ENCODE measurements around the gene SUGCT. TPM values are rescaled to one million over a fixed set of nuclear protein-coding genes. Genes with fewer than 3 reads are reported as not detected.

SUGCT gene
- total and polyA plus RNA-seq, 3 experiments from 2014 or later = 1.1 to 1.4 (median 1.3) TPM

DNA sequence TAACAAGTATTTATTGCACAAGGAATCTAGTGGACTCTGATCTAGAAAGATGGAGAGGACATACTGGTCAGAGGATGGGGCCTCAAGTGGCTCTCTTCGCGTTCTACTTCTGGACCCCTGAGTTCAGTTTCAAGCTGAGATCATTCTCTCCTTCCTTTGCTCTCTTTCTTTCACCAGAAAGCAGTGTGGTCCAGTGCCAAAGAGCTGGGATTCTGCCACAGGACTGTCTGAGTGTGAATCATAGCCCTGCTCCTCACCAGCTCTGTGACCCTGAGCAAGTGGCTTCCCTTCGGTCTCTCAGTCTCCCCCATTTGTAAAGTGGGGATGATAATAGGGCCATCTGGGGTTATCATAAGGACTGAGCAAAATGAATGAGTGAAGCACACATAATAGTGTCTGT is 715.2 kb downstream of the SUGCT start:
- ChIA-PET CTCF (no interaction called here), POLR2A (no interaction called here)
- no peak for DNase-seq
- H3K27ac Mint-ChIP-seq = no peak overlapping the region
- H3K36me3 ChIP-seq (ENCODE audit: insufficient read depth, low read length) = no peaks in the 10 kb centered on the region
- no peak overlapping the region for H3K4me3 ChIP-seq (ENCODE audit: low read length)
- no peak overlapping the region for H3K4me3 Mint-ChIP-seq
- H3K9me3 ChIP-seq (ENCODE audit: low read length) = no peaks in the 10 kb centered on the region
- H3K27ac ChIP-seq (ENCODE audit: low read depth, low read length) = no peak overlapping the region
- H3K4me1 Mint-ChIP-seq = no peaks in the 10 kb centered on the region
- H3K27me3 Mint-ChIP-seq = no peaks in the 10 kb centered on the region
- H3K27me3 ChIP-seq (ENCODE audit: insufficient read depth, low read length, poor library complexity, severe bottlenecking) = no peaks in the 10 kb centered on the region
- no peaks in the 10 kb centered on the region for H3K4me1 ChIP-seq (ENCODE audit: insufficient read depth, low read length)
- H3K9me3 Mint-ChIP-seq = peaks cover 9 to 36% (median 12%) of the 10 kb centered on the region in 5 donors
- H3K36me3 Mint-ChIP-seq = no peaks in the 10 kb centered on the region

DNA sequence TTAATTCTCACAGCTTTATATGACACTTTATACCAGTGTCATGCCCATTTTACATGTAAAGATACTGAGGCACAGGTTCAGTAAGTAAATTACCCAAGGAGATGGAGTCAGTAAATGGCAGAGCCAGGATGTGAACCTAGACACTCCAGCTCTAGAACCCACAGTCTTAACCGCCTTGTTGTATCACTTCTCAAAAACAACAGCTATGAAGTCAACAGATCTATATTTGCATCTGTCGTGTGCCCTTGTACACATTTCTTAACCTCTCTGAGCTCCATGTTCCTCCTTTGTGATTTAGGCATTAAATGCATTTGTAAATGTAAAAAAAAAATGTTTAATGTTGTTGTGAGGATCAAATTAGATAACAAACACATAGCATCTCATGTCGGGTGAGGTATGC is 716.2 kb downstream of the SUGCT start:
- no peaks in the 10 kb centered on the region for H3K36me3 ChIP-seq (ENCODE audit: insufficient read depth, low read length)
- H3K27ac ChIP-seq (ENCODE audit: low read depth, low read length) = no peak overlapping the region
- H3K27me3 ChIP-seq (ENCODE audit: insufficient read depth, low read length, poor library complexity, severe bottlenecking) = no peaks in the 10 kb centered on the region
- no peaks in the 10 kb centered on the region for H3K9me3 ChIP-seq (ENCODE audit: low read length)
- ChIA-PET CTCF (no interaction called here), POLR2A (no interaction called here)
- no peak overlapping the region for H3K4me3 ChIP-seq (ENCODE audit: low read length)
- no peak for DNase-seq
- Mint-ChIP-seq H3K36me3 (no peaks in the 10 kb centered on the region), H3K4me1 (no peaks in the 10 kb centered on the region), H3K27ac (no peak overlapping the region), H3K27me3 (no peaks in the 10 kb centered on the region), H3K4me3 (no peak overlapping the region), H3K9me3 (peaks cover 8 to 33% (median 12%) of the 10 kb centered on the region in 5 donors)
- H3K4me1 ChIP-seq (ENCODE audit: insufficient read depth, low read length) = no peaks in the 10 kb centered on the region

DNA sequence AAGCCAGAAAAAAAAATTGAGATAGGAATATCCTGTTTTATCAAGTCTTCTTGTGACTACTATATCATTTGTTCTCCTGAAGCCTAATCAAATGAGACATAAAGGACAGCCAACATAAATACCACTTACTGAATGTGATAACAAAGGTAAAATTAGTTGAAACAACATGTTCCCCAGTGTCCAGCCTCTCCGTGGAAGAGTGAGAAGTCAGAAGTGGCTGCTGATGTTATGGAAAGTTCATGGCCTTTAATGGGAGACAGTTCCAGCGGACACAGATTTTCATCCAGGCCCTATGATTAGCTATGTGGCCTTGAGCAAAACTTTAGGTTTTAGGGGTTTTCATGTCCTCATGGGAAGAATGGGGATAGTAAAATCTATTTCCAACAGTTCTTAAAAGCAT is 724.3 kb downstream of the SUGCT start:
- no peaks in the 10 kb centered on the region for H3K27me3 Mint-ChIP-seq
- CTCF ChIA-PET = no interaction called here
- H3K27ac Mint-ChIP-seq = no peak overlapping the region
- no peaks in the 10 kb centered on the region for H3K4me1 Mint-ChIP-seq
- no peaks in the 10 kb centered on the region for H3K36me3 Mint-ChIP-seq
- DNase-seq = no peak
- peaks cover 1 to 25% (median 11%) of the 10 kb centered on the region in 5 donors for H3K9me3 Mint-ChIP-seq
- Histone ChIP-seq H3K4me3 (ENCODE audit: low read length) (no peak overlapping the region), H3K27ac (ENCODE audit: low read depth, low read length) (no peak overlapping the region), H3K4me1 (ENCODE audit: insufficient read depth, low read length) (no peaks in the 10 kb centered on the region), H3K36me3 (ENCODE audit: insufficient read depth, low read length) (no peaks in the 10 kb centered on the region), H3K27me3 (ENCODE audit: insufficient read depth, low read length, poor library complexity, severe bottlenecking) (no peaks in the 10 kb centered on the region), H3K9me3 (ENCODE audit: low read length) (no peaks in the 10 kb centered on the region)
- H3K4me3 Mint-ChIP-seq = no peak overlapping the region
- POLR2A ChIA-PET = no interaction called here

DNA sequence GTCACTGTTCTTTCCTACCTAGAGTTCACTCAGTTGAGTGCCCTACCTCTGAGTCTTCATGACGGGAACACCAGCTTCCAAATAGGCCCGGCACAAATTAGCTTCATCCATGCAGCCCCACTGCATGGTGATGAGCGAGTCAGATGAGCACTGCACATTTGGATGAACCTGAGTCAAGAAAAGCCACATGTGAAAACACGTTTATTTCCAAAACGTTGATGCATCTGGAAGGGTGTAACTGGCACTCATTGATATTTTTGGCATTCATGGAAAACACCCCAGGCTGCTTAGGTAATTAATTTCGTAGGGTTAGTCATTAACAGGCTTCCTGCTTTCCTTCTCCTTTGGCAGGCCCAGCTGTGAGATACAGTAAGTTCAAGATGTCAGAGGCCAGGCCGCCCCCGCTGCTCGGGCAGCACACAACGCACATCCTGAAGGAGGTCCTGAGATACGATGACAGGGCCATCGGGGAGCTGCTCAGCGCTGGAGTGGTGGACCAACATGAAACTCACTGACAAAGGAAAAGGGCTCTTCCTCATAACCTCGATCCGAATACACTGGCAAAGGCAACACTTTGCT is 725.2 kb downstream of the SUGCT start:
- Histone ChIP-seq H3K4me3 (ENCODE audit: low read length) (no peak overlapping the region), H3K27me3 (ENCODE audit: insufficient read depth, low read length, poor library complexity, severe bottlenecking) (no peaks in the 10 kb centered on the region), H3K36me3 (ENCODE audit: insufficient read depth, low read length) (no peaks in the 10 kb centered on the region), H3K4me1 (ENCODE audit: insufficient read depth, low read length) (no peaks in the 10 kb centered on the region), H3K27ac (ENCODE audit: low read depth, low read length) (no peak overlapping the region), H3K9me3 (ENCODE audit: low read length) (no peaks in the 10 kb centered on the region)
- Mint-ChIP-seq H3K4me1 (no peaks in the 10 kb centered on the region), H3K36me3 (no peaks in the 10 kb centered on the region), H3K27ac (no peak overlapping the region), H3K9me3 (peaks cover 6 to 17% (median 11%) of the 10 kb centered on the region in 5 donors), H3K4me3 (no peak overlapping the region), H3K27me3 (no peaks in the 10 kb centered on the region)
- no peak for DNase-seq
- POLR2A ChIA-PET = no interaction called here
- CTCF ChIA-PET = no interaction called here

DNA sequence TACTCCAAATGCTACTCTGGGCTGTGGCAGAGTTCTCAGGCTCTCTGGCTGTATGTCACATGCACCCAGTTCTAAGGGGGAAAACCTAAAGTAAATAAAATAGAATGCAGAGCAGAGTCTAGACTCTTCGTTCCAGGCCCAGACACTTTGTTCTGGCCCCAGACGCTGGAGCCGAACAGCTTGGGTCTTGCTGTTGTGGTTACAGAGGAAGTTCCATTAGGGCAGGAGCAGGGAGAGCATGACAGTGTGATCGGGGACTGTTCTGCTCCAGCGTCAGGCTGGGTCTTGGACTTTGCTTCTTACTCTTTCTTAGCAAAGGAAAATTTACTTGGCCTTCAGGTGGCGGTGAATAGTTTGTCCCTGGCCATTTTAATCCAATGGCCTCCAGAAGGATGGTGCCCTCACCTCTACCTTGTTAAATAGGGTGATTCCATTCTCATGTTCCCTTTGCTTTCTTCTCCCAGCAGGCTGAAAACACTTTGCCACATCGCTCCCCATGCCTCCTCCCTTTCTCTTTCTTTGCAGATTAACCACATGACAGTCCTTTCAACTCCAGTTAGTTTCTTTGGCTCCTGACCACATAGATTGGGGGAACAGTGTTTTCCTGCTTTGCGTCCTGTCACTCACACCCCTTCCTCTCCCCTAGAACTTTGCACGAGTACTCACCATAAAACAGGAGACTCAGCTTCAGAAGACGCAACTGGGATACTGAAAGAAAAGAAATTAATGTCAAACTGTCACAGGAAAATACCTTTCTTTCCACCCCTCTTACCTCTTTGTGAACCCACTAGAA is 730.8 kb downstream of the SUGCT start:
- no peak overlapping the region for H3K4me3 Mint-ChIP-seq
- Histone ChIP-seq H3K4me3 (ENCODE audit: low read length) (no peak overlapping the region), H3K36me3 (ENCODE audit: insufficient read depth, low read length) (no peaks in the 10 kb centered on the region), H3K9me3 (ENCODE audit: low read length) (no peaks in the 10 kb centered on the region), H3K27ac (ENCODE audit: low read depth, low read length) (no peak overlapping the region), H3K4me1 (ENCODE audit: insufficient read depth, low read length) (no peaks in the 10 kb centered on the region), H3K27me3 (ENCODE audit: insufficient read depth, low read length, poor library complexity, severe bottlenecking) (no peaks in the 10 kb centered on the region)
- DNase-seq = no peak
- no peaks in the 10 kb centered on the region for H3K4me1 Mint-ChIP-seq
- H3K27me3 Mint-ChIP-seq = no peaks in the 10 kb centered on the region
- H3K9me3 Mint-ChIP-seq = peaks cover 3 to 18% (median 11%) of the 10 kb centered on the region in 5 donors
- POLR2A ChIA-PET = no interaction called here
- CTCF ChIA-PET = no interaction called here
- H3K36me3 Mint-ChIP-seq = peaks cover 0 to 2% (median 0%) of the 10 kb centered on the region in 3 donors
- no peak overlapping the region for H3K27ac Mint-ChIP-seq

DNA sequence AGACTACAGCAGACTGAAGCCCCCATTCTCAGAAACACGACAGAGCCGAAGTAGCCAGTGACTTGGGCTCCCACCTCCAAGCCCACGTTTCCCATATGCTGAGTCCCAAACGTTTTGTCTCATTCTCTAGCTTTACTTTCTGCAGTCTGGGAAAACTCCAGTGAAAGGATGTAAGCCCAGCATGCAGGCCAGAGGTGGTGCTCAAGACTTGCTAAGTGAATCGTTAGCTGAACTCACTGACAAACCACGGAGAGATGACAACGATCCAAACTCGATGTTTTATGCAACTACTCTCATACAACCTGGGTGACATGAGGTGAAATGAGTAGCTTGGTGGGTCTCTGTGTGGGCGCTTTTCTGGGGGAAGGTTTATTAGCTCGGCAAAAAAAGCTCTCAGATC is 731.8 kb downstream of the SUGCT start:
- CTCF ChIA-PET = no interaction called here
- H3K27me3 ChIP-seq (ENCODE audit: insufficient read depth, low read length, poor library complexity, severe bottlenecking) = no peaks in the 10 kb centered on the region
- H3K9me3 Mint-ChIP-seq = peaks cover 4 to 21% (median 10%) of the 10 kb centered on the region in 5 donors
- no peaks in the 10 kb centered on the region for H3K27me3 Mint-ChIP-seq
- POLR2A ChIA-PET = no interaction called here
- no peaks in the 10 kb centered on the region for H3K9me3 ChIP-seq (ENCODE audit: low read length)
- no peak for DNase-seq
- no peak overlapping the region for H3K27ac ChIP-seq (ENCODE audit: low read depth, low read length)
- H3K27ac Mint-ChIP-seq = no peak overlapping the region
- no peak overlapping the region for H3K4me3 Mint-ChIP-seq
- no peaks in the 10 kb centered on the region for H3K4me1 Mint-ChIP-seq
- no peaks in the 10 kb centered on the region for H3K36me3 ChIP-seq (ENCODE audit: insufficient read depth, low read length)
- no peaks in the 10 kb centered on the region for H3K4me1 ChIP-seq (ENCODE audit: insufficient read depth, low read length)
- H3K36me3 Mint-ChIP-seq = peaks cover 0 to 2% (median 0%) of the 10 kb centered on the region in 3 donors
- H3K4me3 ChIP-seq (ENCODE audit: low read length) = no peak overlapping the region

DNA sequence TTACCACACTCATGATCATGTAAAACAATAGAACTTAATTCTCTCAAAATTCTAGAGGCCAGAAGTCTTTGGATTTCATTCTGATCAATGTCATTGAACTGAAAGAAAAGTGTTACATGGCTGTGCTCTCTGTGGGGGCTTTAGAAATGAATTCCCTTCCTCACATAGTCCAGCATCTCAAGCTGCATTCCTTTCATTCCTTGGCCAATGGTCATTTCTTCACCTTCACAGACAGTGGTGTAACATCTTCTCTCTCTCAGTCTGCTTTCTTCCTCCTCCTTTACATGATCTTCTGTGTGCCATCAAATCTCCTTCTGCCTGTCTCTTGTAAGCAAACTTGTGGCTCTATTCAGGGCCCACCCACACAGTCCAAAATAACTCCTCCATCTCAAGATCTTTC is 735.3 kb downstream of the SUGCT start:
- H3K9me3 Mint-ChIP-seq = peaks cover 2 to 22% (median 6%) of the 10 kb centered on the region in 5 donors
- no peaks in the 10 kb centered on the region for H3K4me1 ChIP-seq (ENCODE audit: insufficient read depth, low read length)
- H3K27me3 Mint-ChIP-seq = no peaks in the 10 kb centered on the region
- ChIA-PET CTCF (no interaction called here), POLR2A (no interaction called here)
- H3K36me3 ChIP-seq (ENCODE audit: insufficient read depth, low read length) = no peaks in the 10 kb centered on the region
- no peaks in the 10 kb centered on the region for H3K27me3 ChIP-seq (ENCODE audit: insufficient read depth, low read length, poor library complexity, severe bottlenecking)
- no peak overlapping the region for H3K27ac ChIP-seq (ENCODE audit: low read depth, low read length)
- H3K4me1 Mint-ChIP-seq = no peaks in the 10 kb centered on the region
- peaks cover 0 to 2% (median 0%) of the 10 kb centered on the region in 3 donors for H3K36me3 Mint-ChIP-seq
- H3K4me3 ChIP-seq (ENCODE audit: low read length) = no peak overlapping the region
- no peak overlapping the region for H3K27ac Mint-ChIP-seq
- no peak overlapping the region for H3K4me3 Mint-ChIP-seq
- no peaks in the 10 kb centered on the region for H3K9me3 ChIP-seq (ENCODE audit: low read length)
- no peak for DNase-seq

DNA sequence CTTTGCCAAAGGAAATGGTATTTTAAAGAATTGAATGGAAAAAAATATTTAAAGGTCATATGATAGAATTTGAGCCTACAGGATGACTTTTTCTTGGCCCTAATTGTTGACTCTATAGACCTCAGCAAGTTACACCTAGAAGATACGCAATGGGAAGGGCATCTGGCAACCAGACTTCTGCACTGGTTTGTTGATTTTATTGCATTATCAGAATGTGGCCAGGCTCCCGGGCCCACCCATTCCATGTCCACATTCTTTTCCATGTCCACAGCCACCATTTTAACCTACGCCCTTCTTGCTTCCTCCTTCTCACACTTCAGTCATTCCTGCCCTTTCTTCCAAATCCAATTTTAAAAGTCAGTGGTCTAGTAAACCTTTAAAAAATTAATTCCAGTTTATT is 738.4 kb downstream of the SUGCT start:
- peaks cover 2 to 26% (median 2%) of the 10 kb centered on the region in 5 donors for H3K9me3 Mint-ChIP-seq
- Histone ChIP-seq H3K4me3 (ENCODE audit: low read length) (no peak overlapping the region), H3K27me3 (ENCODE audit: insufficient read depth, low read length, poor library complexity, severe bottlenecking) (no peaks in the 10 kb centered on the region), H3K27ac (ENCODE audit: low read depth, low read length) (no peak overlapping the region), H3K9me3 (ENCODE audit: low read length) (no peaks in the 10 kb centered on the region), H3K36me3 (ENCODE audit: insufficient read depth, low read length) (no peaks in the 10 kb centered on the region), H3K4me1 (ENCODE audit: insufficient read depth, low read length) (no peaks in the 10 kb centered on the region)
- ChIA-PET CTCF (no interaction called here), POLR2A (no interaction called here)
- no peaks in the 10 kb centered on the region for H3K4me1 Mint-ChIP-seq
- no peak overlapping the region for H3K4me3 Mint-ChIP-seq
- no peaks in the 10 kb centered on the region for H3K36me3 Mint-ChIP-seq
- DNase-seq = no peak
- H3K27ac Mint-ChIP-seq = no peak overlapping the region
- no peaks in the 10 kb centered on the region for H3K27me3 Mint-ChIP-seq
